DND-41 (cell line): ENCODE results near the gene FOXN3.

Source experiments
- ATAC-seq: fragments of 200-7000 bp; cut with Tn5 transposase; 3 replicates; pipeline ENCODE4 v1.9.1; 2021; ENCODE audit warnings: low read depth; ENCODE audit not compliant: insufficient read depth
- DNase-seq: peaks from one replicate; pipeline ENCODE4 v3.0.0-alpha.2; 2020
- H2AFZ ChIP-seq: 2 replicates; pipeline ENCODE4 v1.6.0; 2012; ENCODE audit warnings: low read depth, low read length
- H3K27ac ChIP-seq: 2 replicates; pipeline ENCODE4 v1.5.1; 2012; ENCODE audit warnings: low read length, inconsistent platforms
- H3K27me3 ChIP-seq: fragments of 200-600 bp; sonication (generic); 2 replicates; pipeline ENCODE4 v1.6.0; 2012; ENCODE audit warnings: low read length, mild to moderate bottlenecking, inconsistent platforms; ENCODE audit not compliant: insufficient read depth, poor library complexity
- H3K36me3 ChIP-seq: 2 replicates; pipeline ENCODE4 v1.5.1; 2012; ENCODE audit warnings: low read length, inconsistent platforms; ENCODE audit not compliant: insufficient read depth
- H3K4me1 ChIP-seq: 2 replicates; pipeline ENCODE4 v1.5.1; 2012; ENCODE audit warnings: mild to moderate bottlenecking, low read length; ENCODE audit not compliant: insufficient read depth
- H3K4me2 ChIP-seq: 2 replicates; pipeline ENCODE4 v1.6.0; 2012; ENCODE audit warnings: mild to moderate bottlenecking, moderate library complexity, low read length, inconsistent platforms; ENCODE audit not compliant: insufficient read depth
- H3K4me3 ChIP-seq, 2 experiments: fragments of 200-600 bp in 1 of 2; shearing (Covaris generic) in 1 of 2; 2 replicates each; pipeline ENCODE4 v1.5.1; 2012 to 2016; ENCODE audit warnings: inconsistent platforms in 2 of 2, low read length in 2 of 2, mild to moderate bottlenecking in 2 of 2, low read depth in 1 of 2, moderate library complexity in 1 of 2
- H3K79me2 ChIP-seq: 2 replicates; pipeline ENCODE4 v1.6.0; 2012; ENCODE audit warnings: low read length, inconsistent platforms; ENCODE audit not compliant: insufficient read depth
- H3K9ac ChIP-seq: 2 replicates; pipeline ENCODE4 v1.6.0; 2012; ENCODE audit warnings: low read depth, mild to moderate bottlenecking, inconsistent platforms, low read length, moderate library complexity
- H3K9me3 ChIP-seq: 2 replicates; pipeline ENCODE4 v1.5.1; 2012; ENCODE audit warnings: low read length, moderate library complexity, mild to moderate bottlenecking, inconsistent platforms; ENCODE audit not compliant: insufficient read depth, severe bottlenecking
- H4K20me1 ChIP-seq: 2 replicates; pipeline ENCODE4 v1.6.0; 2012; ENCODE audit warnings: low read length; ENCODE audit not compliant: insufficient read depth
- EZH2 ChIP-seq: IDR thresholded peaks from 3 replicates; pipeline ENCODE4 v1.6.1; 2012; ENCODE audit warnings: borderline replicate concordance, low read depth, mild to moderate bottlenecking, moderate library complexity, low read length, inconsistent platforms; ENCODE audit not compliant: severe bottlenecking
- TF ChIP-seq, protein P1 (sequence below): IDR thresholded peaks from 2 replicates; pipeline ENCODE4 v1.5.1; 2012; ENCODE audit warnings: borderline replicate concordance, low read length, moderate library complexity, mild to moderate bottlenecking; ENCODE audit not compliant: poor library complexity, severe bottlenecking; ENCODE audit errors: extremely low read depth

FOXN3 gene

DNA sequence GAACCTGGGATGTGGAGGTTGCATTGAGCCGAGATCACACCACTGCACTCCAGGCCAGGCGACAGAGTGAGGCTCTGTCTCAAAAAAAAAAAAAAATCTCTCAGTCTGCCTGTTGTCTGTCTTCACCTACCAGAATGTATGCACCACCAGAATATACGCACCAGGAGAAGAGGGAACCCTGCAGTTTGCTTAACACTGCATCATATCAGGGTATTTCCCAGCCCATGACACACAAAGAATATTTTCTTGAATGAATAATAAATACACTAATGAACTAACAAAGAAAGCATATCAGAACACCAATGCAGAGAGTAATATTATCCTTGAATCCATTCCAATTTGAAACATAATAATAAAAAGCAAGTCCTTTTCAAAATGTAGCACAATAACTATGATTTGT lies 44.2 kb upstream of the FOXN3 start:
- DNase-seq = no peak
- no peak overlapping the region for H3K4me3 ChIP-seq
- ATAC-seq = no peak
- no peak overlapping the region for H3K27ac ChIP-seq
- H3K4me1 ChIP-seq = peaks cover 6% of the 10 kb centered on the region
- no peaks in the 10 kb centered on the region for H3K27me3 ChIP-seq
- no peak overlapping the region for H3K9ac ChIP-seq
- no peaks in the 10 kb centered on the region for H3K9me3 ChIP-seq
- TF ChIP-seq EZH2 = no peak
- TF ChIP-seq, protein P1, sequence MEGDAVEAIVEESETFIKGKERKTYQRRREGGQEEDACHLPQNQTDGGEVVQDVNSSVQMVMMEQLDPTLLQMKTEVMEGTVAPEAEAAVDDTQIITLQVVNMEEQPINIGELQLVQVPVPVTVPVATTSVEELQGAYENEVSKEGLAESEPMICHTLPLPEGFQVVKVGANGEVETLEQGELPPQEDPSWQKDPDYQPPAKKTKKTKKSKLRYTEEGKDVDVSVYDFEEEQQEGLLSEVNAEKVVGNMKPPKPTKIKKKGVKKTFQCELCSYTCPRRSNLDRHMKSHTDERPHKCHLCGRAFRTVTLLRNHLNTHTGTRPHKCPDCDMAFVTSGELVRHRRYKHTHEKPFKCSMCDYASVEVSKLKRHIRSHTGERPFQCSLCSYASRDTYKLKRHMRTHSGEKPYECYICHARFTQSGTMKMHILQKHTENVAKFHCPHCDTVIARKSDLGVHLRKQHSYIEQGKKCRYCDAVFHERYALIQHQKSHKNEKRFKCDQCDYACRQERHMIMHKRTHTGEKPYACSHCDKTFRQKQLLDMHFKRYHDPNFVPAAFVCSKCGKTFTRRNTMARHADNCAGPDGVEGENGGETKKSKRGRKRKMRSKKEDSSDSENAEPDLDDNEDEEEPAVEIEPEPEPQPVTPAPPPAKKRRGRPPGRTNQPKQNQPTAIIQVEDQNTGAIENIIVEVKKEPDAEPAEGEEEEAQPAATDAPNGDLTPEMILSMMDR = no peak
- H4K20me1 ChIP-seq = no peaks in the 10 kb centered on the region
- H3K79me2 ChIP-seq = no peaks in the 10 kb centered on the region
- H2AFZ ChIP-seq = no peak overlapping the region
- no peak overlapping the region for H3K4me2 ChIP-seq
- no peaks in the 10 kb centered on the region for H3K36me3 ChIP-seq

DNA sequence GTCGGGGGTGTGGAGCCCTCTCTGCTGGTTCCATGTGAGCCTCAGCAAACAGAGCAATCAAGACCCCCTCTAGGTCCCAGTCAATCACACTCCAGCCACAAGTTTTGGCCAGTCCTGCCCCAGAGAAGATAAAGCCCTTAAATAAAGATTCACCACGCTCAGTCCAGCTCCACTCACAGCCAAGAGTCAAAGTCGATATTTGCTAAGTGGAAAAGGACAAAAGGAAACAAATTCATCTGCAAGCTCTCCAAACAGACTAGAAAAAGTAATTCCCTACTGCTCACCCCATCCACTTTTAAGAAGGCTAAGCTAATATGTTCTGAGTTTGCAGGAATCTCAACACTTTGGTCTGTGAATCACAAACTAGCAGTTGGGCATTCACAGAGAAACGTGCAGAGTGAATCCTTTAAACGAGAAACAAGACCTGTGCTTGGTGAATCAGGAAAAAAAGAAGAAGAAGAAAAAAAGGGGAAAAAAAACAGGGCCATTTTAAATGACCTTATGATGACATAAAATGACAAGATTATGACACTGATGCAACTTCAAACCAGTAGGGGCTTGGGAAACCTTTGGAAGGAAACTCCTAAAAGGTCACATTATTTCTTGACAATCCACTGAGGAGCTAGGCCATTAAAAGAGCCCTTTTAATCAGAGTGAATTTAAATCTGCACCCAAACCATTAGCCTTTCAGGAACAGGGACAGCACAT lies 41.8 kb upstream of the FOXN3 start:
- Histone ChIP-seq H4K20me1 (no peaks in the 10 kb centered on the region), H3K4me3 (no peak overlapping the region), H3K36me3 (no peaks in the 10 kb centered on the region), H3K27ac (no peak overlapping the region), H3K9me3 (no peaks in the 10 kb centered on the region), H3K27me3 (no peaks in the 10 kb centered on the region), H2AFZ (no peak overlapping the region), H3K79me2 (no peaks in the 10 kb centered on the region), H3K4me2 (no peak overlapping the region), H3K9ac (no peak overlapping the region), H3K4me1 (no peaks in the 10 kb centered on the region)
- no peak for TF ChIP-seq EZH2
- TF ChIP-seq, protein P1 = no peak
- ATAC-seq (no peak), DNase-seq (no peak)

DNA sequence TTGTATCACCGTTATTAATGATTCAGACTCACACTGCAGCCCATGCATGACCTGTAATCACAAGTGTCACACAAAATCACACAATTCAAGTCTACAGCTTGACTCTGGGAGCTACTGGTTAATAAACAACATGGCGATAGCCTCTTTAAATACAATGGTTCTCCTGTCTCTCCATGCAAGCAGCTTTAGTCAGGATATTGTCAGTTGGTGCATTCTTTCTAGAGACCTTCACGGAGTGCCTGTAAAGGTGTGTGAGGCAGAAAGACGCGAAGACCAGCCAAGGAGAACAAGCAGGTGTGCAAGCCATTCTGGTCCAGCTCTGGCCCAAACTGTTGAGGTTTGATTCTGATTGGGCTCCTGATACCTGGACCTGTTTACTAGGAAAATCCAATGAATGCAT lies 40.0 kb upstream of the FOXN3 start:
- H3K36me3 ChIP-seq = no peaks in the 10 kb centered on the region
- H3K4me3 ChIP-seq = no peak overlapping the region
- H3K4me2 ChIP-seq = no peak overlapping the region
- no peaks in the 10 kb centered on the region for H3K79me2 ChIP-seq
- no peaks in the 10 kb centered on the region for H3K9me3 ChIP-seq
- no peaks in the 10 kb centered on the region for H4K20me1 ChIP-seq
- no peak overlapping the region for H3K27ac ChIP-seq
- H2AFZ ChIP-seq = no peak overlapping the region
- H3K4me1 ChIP-seq = no peaks in the 10 kb centered on the region
- no peak for TF ChIP-seq EZH2
- TF ChIP-seq, protein P1 = no peak
- H3K9ac ChIP-seq = no peak overlapping the region
- H3K27me3 ChIP-seq = no peaks in the 10 kb centered on the region
- ATAC-seq = no peak
- no peak for DNase-seq
